Stimulated activated CD8-positive, alpha-beta memory T cell treated with anti-CD3 and anti-CD28 coated beads, Interleukin-12 subunit alpha, Interleukin-12 subunit beta, amount 100 ng/mL, for 4 hours (primary cell): ENCODE measurements around the gene SLFN14.
"Not testable (repeated sequence)": the region's sequence is repeated elsewhere in the genome, so short reads cannot be mapped to it uniquely, and the experiment has no call there.

Experiments
- DNase-seq: peaks from one replicate; pipeline ENCODE4 v3.0.0-alpha.2; 2020; ENCODE audit warnings: low read depth

Gene SLFN14

GRCh38 chr17:35521654-35522256, 38.9 kb downstream of the SLFN14 start:
- peak; percentile 23 for DNase-seq

- DNase-seq, result no peak
These were observed 39.5 kb downstream of the SLFN14 start for GRCh38 chr17:35521150-35521549.

DNA sequence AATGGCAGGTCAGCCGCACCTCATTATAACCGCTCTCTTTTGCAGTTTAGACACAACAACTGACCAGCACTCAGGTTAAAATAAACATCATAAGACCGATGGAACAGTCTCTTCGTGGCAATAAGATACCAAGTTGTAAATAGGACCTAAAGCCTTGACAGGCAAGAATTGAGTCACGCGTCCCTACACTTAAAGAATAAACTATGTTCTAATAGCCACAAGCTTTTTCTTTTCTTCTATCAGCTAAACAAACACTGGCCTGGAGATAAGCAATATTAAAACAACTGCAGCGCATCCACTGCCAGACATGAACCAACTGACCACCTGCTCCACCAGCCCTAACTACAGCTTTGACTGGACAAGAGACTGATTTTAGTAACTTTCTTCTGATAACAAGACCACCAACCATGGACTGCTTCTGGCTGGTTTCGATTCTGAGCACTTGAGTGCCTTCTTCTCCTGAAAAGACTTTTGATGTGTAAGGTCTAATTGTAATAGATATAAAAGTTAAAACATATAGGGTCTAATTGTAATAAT, 40.6 kb downstream of the SLFN14 start:
- no peak for DNase-seq

- no peak for DNase-seq
These were observed 41.2 kb downstream of the SLFN14 start for GRCh38 chr17:35519439-35519838.

GRCh38 chr17:35518431-35518830, 42.2 kb downstream of the SLFN14 start:
- DNase-seq, result not testable (repeated sequence)

DNA sequence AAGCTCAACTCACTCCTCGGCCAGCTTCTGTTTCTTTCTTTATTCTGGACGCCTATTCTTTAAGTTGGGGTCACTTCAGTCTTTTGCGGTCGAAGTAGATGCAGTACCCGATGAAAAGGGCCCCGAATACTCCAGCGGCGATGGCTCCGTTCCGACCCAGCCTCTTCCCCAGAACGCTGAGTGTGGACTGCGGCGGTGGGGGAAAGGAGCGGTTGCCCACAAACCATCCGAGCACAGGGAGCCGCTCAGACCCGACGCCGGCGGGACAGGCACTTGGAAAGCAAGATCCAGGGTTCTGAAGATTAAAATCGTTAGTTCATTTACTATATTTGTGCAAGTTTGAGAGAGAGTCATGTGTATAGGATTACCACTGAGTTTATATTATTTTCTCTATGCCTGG, 45.6 kb downstream of the SLFN14 start:
- DNase-seq, result no peak

DNA sequence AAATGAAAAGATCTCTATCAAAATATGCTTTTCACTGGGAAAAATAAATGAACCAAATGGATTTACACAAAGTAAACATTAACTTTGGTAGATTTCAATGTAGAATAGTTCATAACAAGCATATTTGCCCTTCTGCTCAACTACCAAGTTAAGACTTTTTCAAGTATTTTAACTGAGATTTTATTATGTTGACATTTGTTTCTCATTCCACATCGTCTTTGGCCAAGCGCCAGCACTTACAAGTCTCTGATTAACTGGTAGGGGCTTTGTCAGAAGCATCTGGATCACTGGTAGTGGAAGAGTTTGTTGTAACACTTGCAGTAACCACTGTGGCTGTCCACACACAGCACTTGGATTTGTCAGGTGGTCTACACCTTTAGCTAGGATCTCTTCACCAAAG, 46.1 kb downstream of the SLFN14 start:
- no peak for DNase-seq
